ENCODE measurements around the gene MAGIX. TPM values are rescaled to one million over a fixed set of nuclear protein-coding genes. Genes with fewer than 3 reads are reported as not detected.

The MAGIX gene
- 2.2 TPM for total RNA-seq

GRCh38 chrX:49162620-49163019 is at the start of gene MAGIX:
MAGIX (plus strand) TSS chrX:49162758; CDS start chrX:49162890, 132 bp downstream.
- H3K9me3 ChIP-seq: no peaks in the 10 kb centered on the region
- intact Hi-C loops (cut with DNase I): no loop called here
- no peaks in the 10 kb centered on the region for H3K36me3 ChIP-seq
- no peak for TF ChIP-seq POLR2A (IDR thresholded peaks at IDR 0.05)
- no peak for TF ChIP-seq POLR2AphosphoS5 (IDR thresholded peaks at IDR 0.05; ENCODE audit: insufficient read depth in 1 of 2, low read depth in 1 of 2)
- TF ChIP-seq CTCF (IDR thresholded peaks at IDR 0.05): no peak
- H3K4me1 ChIP-seq: no peaks in the 10 kb centered on the region
- H3K27ac ChIP-seq: peak within 1 kb of the TSS; percentile 97
- no peaks in the 10 kb centered on the region for H3K27me3 ChIP-seq
- H3K4me3 ChIP-seq: peak within 1 kb of the TSS; percentile 43 to 44
- no peak for DNase-seq (ENCODE audit: extremely low spot score in 2 of 2)

- H3K27ac ChIP-seq: no peak overlapping the region
- no peak for DNase-seq (ENCODE audit: extremely low spot score in 2 of 2)
- H3K4me1 ChIP-seq: no peaks in the 10 kb centered on the region
- no peaks in the 10 kb centered on the region for H3K27me3 ChIP-seq
- no peak overlapping the region for H3K4me3 ChIP-seq
- H3K9me3 ChIP-seq: no peaks in the 10 kb centered on the region
- TF ChIP-seq CTCF (IDR thresholded peaks at IDR 0.05) (no peak), POLR2AphosphoS5 (IDR thresholded peaks at IDR 0.05; ENCODE audit: insufficient read depth in 1 of 2, low read depth in 1 of 2) (no peak), POLR2A (IDR thresholded peaks at IDR 0.05) (no peak)
- H3K36me3 ChIP-seq: peaks cover 0 to 30% of the 10 kb centered on the region in 2 donors
- intact Hi-C loops (cut with DNase I): no loop called here
Observed at GRCh38 chrX:49116076-49116475, 46.5 kb upstream of the MAGIX start.

- DNase-seq (ENCODE audit: extremely low spot score in 2 of 2): no peak
- Histone ChIP-seq H3K27me3 (no peaks in the 10 kb centered on the region), H3K4me1 (no peaks in the 10 kb centered on the region), H3K9me3 (no peaks in the 10 kb centered on the region), H3K4me3 (no peak overlapping the region), H3K36me3 (peaks cover 0 to 32% of the 10 kb centered on the region in 2 donors), H3K27ac (no peak overlapping the region)
- intact Hi-C loops (cut with DNase I): no loop called here
- TF ChIP-seq POLR2AphosphoS5 (IDR thresholded peaks at IDR 0.05; ENCODE audit: insufficient read depth in 1 of 2, low read depth in 1 of 2) (no peak), CTCF (IDR thresholded peaks at IDR 0.05) (no peak), POLR2A (IDR thresholded peaks at IDR 0.05) (no peak)
Observed at GRCh38 chrX:49116716-49117115, 45.8 kb upstream of the MAGIX start.

GRCh38 chrX:49117581-49117980 is 45.0 kb upstream of the MAGIX start:
- peaks cover 0 to 32% of the 10 kb centered on the region in 2 donors for H3K36me3 ChIP-seq
- H3K27me3 ChIP-seq: no peaks in the 10 kb centered on the region
- intact Hi-C loops (cut with DNase I): no loop called here
- no peak overlapping the region for H3K4me3 ChIP-seq
- no peak overlapping the region for H3K27ac ChIP-seq
- H3K4me1 ChIP-seq: peaks cover 6% of the 10 kb centered on the region
- TF ChIP-seq POLR2A (IDR thresholded peaks at IDR 0.05): no peak
- TF ChIP-seq CTCF (IDR thresholded peaks at IDR 0.05): no peak
- TF ChIP-seq POLR2AphosphoS5 (IDR thresholded peaks at IDR 0.05; ENCODE audit: insufficient read depth in 1 of 2, low read depth in 1 of 2): no peak
- DNase-seq (ENCODE audit: extremely low spot score in 2 of 2): no peak
- H3K9me3 ChIP-seq: no peaks in the 10 kb centered on the region

GRCh38 chrX:49120091-49120490 is 42.5 kb upstream of the MAGIX start:
- Histone ChIP-seq H3K27ac (no peak overlapping the region), H3K4me1 (peaks cover 8% of the 10 kb centered on the region), H3K27me3 (no peaks in the 10 kb centered on the region), H3K9me3 (no peaks in the 10 kb centered on the region), H3K36me3 (peaks cover 0 to 25% of the 10 kb centered on the region in 2 donors), H3K4me3 (no peak overlapping the region)
- no peak for DNase-seq (ENCODE audit: extremely low spot score in 2 of 2)
- intact Hi-C loops (cut with DNase I): no loop called here
- no peak for TF ChIP-seq CTCF (IDR thresholded peaks at IDR 0.05)
- no peak for TF ChIP-seq POLR2AphosphoS5 (IDR thresholded peaks at IDR 0.05; ENCODE audit: insufficient read depth in 1 of 2, low read depth in 1 of 2)
- no peak for TF ChIP-seq POLR2A (IDR thresholded peaks at IDR 0.05)
